ENCODE data around the gene GLMN. TPM values are rescaled to one million over a fixed set of nuclear protein-coding genes. Genes with fewer than 3 reads are reported as not detected.

The GLMN gene
- total RNA-seq = 10 to 100 TPM; 20.1 to 23.9 (median 23.3) TPM

- H3K36me3 Mint-ChIP-seq (ENCODE audit: insufficient read depth) = peaks cover 27% of the 10 kb centered on the region
- no peaks in the 10 kb centered on the region for H3K9me3 Mint-ChIP-seq
- ATAC-seq = peak; percentile 98
- H3K4me3 Mint-ChIP-seq = peak within 1 kb of the TSS; percentile 97
- peak; percentile 63 for DNase-seq
- H3K27me3 Mint-ChIP-seq (ENCODE audit: low read depth) = no peaks in the 10 kb centered on the region
- peaks cover 35% of the 10 kb centered on the region for H3K4me1 Mint-ChIP-seq (ENCODE audit: low read depth)
These were observed at the start of gene GLMN, which contains the start of gene RPAP2 for GRCh38 chr1:92298573-92299476. GLMN (minus strand) TSS chr1:92298987; CDS start chr1:92297999, 988 bp downstream. RPAP2 (plus strand) TSS chr1:92299059; CDS start chr1:92299074, 15 bp downstream.

- ATAC-seq (no peak), DNase-seq (no peak)
- Mint-ChIP-seq H3K9me3 (peaks cover 6% of the 10 kb centered on the region), H3K27me3 (ENCODE audit: low read depth) (no peaks in the 10 kb centered on the region), H3K36me3 (ENCODE audit: insufficient read depth) (peaks cover 35% of the 10 kb centered on the region), H3K4me1 (ENCODE audit: low read depth) (peaks cover 2% of the 10 kb centered on the region), H3K4me3 (no peak overlapping the region)
These were observed 48.3 kb upstream of the GLMN start for GRCh38 chr1:92346866-92347640.

DNA sequence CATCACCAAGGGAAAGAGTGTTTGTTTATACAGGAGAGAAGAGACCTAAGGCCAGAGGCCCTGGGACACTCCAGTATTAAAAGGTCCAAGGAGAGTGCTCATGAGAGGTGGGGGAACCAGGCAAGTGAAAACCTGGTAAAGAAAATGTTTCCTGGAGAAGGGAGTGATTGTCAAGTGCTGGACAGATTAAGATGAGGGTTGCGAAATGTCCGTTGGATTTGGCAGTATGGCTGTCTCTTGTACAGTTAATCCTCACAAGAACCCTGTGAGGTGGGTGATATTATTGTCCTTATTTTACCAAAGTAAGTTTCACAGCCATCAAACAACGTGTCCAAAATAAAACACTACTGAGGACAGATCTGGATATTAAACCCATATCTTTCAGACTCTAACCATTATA, 44.3 kb upstream of the GLMN start:
- Mint-ChIP-seq H3K27me3 (ENCODE audit: low read depth) (no peaks in the 10 kb centered on the region), H3K4me3 (no peak overlapping the region), H3K36me3 (ENCODE audit: insufficient read depth) (peaks cover 32% of the 10 kb centered on the region), H3K9me3 (no peaks in the 10 kb centered on the region), H3K4me1 (ENCODE audit: low read depth) (peaks cover under 1% of the 10 kb centered on the region)
- DNase-seq = no peak
- no peak for ATAC-seq

GRCh38 chr1:92342401-92342800, 43.6 kb upstream of the GLMN start:
- no peak for ATAC-seq
- no peaks in the 10 kb centered on the region for H3K4me1 Mint-ChIP-seq (ENCODE audit: low read depth)
- H3K4me3 Mint-ChIP-seq = no peak overlapping the region

DNA sequence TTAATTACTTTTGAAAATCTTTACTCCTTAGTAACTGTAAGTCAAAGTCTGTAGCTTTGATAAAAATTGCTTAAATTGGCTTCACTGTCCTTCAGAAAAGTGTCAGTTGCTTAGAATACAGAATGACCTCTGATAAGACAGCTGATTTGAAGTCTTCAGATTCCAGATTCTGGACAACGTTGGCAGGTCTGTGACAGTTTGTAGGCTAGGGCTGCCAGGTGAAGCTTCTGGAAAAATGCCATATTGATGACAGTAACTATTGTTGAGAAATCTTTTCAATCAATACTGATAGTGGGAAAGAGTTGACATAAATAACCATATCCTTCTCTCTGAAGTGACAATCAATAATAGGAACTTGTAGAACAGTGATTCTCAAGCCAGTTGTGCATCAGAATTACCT, 41.4 kb upstream of the GLMN start:
- Mint-ChIP-seq H3K4me3 (no peak overlapping the region), H3K36me3 (ENCODE audit: insufficient read depth) (peaks cover 31% of the 10 kb centered on the region), H3K4me1 (ENCODE audit: low read depth) (no peaks in the 10 kb centered on the region), H3K9me3 (no peaks in the 10 kb centered on the region), H3K27me3 (ENCODE audit: low read depth) (no peaks in the 10 kb centered on the region)
- DNase-seq = no peak
- no peak for ATAC-seq

More at GRCh38 chr1:92342401-92342800, 43.6 kb upstream of the GLMN start:
- no peak for DNase-seq
- Mint-ChIP-seq H3K27me3 (ENCODE audit: low read depth) (no peaks in the 10 kb centered on the region), H3K9me3 (no peaks in the 10 kb centered on the region), H3K36me3 (ENCODE audit: insufficient read depth) (peaks cover 32% of the 10 kb centered on the region)

DNA sequence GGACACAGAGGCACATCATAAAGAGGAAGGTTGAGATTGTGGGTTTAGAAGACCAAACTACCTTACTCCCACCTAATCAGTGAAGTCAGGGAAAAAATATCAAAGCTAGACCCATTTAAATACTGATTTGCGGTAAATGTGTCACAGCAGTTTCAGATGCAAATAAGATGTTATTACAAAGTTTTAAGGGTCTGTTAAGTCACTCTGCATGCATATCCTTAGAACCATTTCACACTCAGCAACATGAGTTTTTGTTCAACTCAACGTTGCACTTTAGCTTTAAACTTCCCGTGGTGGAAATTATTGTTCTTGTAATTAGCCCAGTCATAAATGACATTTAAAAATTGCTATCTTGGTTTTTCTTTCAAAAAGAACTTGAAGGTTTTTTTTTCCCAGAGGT, 34.9 kb upstream of the GLMN start:
- no peak for DNase-seq
- peak; percentile 73 to 91 for ATAC-seq
- peaks cover 25% of the 10 kb centered on the region for H3K4me1 Mint-ChIP-seq (ENCODE audit: low read depth)
- peaks cover 36% of the 10 kb centered on the region for H3K36me3 Mint-ChIP-seq (ENCODE audit: insufficient read depth)
- peaks cover 4% of the 10 kb centered on the region for H3K9me3 Mint-ChIP-seq
- H3K27me3 Mint-ChIP-seq (ENCODE audit: low read depth) = no peaks in the 10 kb centered on the region
- H3K4me3 Mint-ChIP-seq = no peak overlapping the region

GRCh38 chr1:92329347-92330129, 30.8 kb upstream of the GLMN start:
- no peak overlapping the region for H3K4me3 Mint-ChIP-seq
- ATAC-seq = no peak
- no peak for DNase-seq
- H3K9me3 Mint-ChIP-seq = peaks cover 19% of the 10 kb centered on the region
- no peaks in the 10 kb centered on the region for H3K27me3 Mint-ChIP-seq (ENCODE audit: low read depth)
- peaks cover 62% of the 10 kb centered on the region for H3K36me3 Mint-ChIP-seq (ENCODE audit: insufficient read depth)
- peaks cover 27% of the 10 kb centered on the region for H3K4me1 Mint-ChIP-seq (ENCODE audit: low read depth)

- H3K27me3 Mint-ChIP-seq (ENCODE audit: low read depth) = no peaks in the 10 kb centered on the region
These were observed 29.0 kb upstream of the GLMN start for GRCh38 chr1:92327794-92328193.

GRCh38 chr1:92326681-92327080, 27.9 kb upstream of the GLMN start:
- H3K9me3 Mint-ChIP-seq = peaks cover 19% of the 10 kb centered on the region
- H3K36me3 Mint-ChIP-seq (ENCODE audit: insufficient read depth) = peaks cover 60% of the 10 kb centered on the region
- H3K4me3 Mint-ChIP-seq = no peak overlapping the region
- ATAC-seq (no peak), DNase-seq (no peak)
- peaks cover 19% of the 10 kb centered on the region for H3K4me1 Mint-ChIP-seq (ENCODE audit: low read depth)
- no peaks in the 10 kb centered on the region for H3K27me3 Mint-ChIP-seq (ENCODE audit: low read depth)

More at GRCh38 chr1:92327794-92328193, 29.0 kb upstream of the GLMN start:
- DNase-seq (no peak), ATAC-seq (no peak)
- Mint-ChIP-seq H3K4me1 (ENCODE audit: low read depth) (peaks cover 23% of the 10 kb centered on the region), H3K4me3 (no peak overlapping the region), H3K36me3 (ENCODE audit: insufficient read depth) (peaks cover 63% of the 10 kb centered on the region), H3K9me3 (peaks cover 19% of the 10 kb centered on the region)

GRCh38 chr1:92324784-92325183, 26.0 kb upstream of the GLMN start:
- Mint-ChIP-seq H3K27me3 (ENCODE audit: low read depth) (no peaks in the 10 kb centered on the region), H3K4me1 (ENCODE audit: low read depth) (peaks cover 13% of the 10 kb centered on the region), H3K4me3 (no peak overlapping the region), H3K9me3 (peaks cover 19% of the 10 kb centered on the region), H3K36me3 (ENCODE audit: insufficient read depth) (peaks cover 54% of the 10 kb centered on the region)
- ATAC-seq = no peak
- no peak for DNase-seq

GRCh38 chr1:92323473-92324453, 25.0 kb upstream of the GLMN start:
- Mint-ChIP-seq H3K4me3 (peak overlapping the region; percentile 29), H3K4me1 (ENCODE audit: low read depth) (peaks cover 19% of the 10 kb centered on the region), H3K36me3 (ENCODE audit: insufficient read depth) (peaks cover 51% of the 10 kb centered on the region), H3K9me3 (peaks cover 16% of the 10 kb centered on the region), H3K27me3 (ENCODE audit: low read depth) (no peaks in the 10 kb centered on the region)
- DNase-seq (no peak), ATAC-seq (peak in 1 of 2 donors; percentile 38)

DNA sequence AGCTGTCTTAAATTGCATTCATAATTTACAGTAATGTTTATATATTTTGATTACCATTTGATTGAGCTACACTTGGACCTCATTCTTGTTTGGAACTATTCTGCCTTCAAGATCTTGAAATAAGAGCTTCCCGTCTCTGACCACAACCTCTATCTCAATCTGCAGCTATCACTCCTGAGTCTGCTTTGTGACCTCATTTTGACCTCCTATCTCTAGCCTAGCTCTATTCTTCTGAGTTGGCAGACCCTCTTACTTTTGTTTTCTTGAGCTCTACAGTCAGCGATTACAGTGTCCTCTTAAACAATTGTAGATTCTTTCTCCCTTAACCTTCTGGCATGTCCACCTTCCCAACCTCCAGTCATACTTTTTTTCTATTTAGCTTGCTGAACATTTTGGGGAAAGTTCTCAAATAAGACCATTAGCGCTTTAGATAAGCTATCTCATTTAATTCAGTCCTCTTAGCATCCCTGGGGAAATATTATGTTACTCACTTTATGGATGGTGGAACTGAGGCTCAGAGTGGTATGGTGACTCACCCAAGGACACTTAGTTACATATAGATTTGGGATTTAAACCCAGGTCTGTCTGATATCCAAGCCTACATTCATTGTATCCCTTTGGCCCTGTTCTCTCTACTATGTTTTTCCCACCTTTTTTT, 19.2 kb upstream of the GLMN start:
- ATAC-seq = peak; percentile 64 to 68
- H3K9me3 Mint-ChIP-seq = no peaks in the 10 kb centered on the region
- no peak for DNase-seq
- H3K27me3 Mint-ChIP-seq (ENCODE audit: low read depth) = no peaks in the 10 kb centered on the region
- H3K4me3 Mint-ChIP-seq = peak overlapping the region; percentile 44
- H3K4me1 Mint-ChIP-seq (ENCODE audit: low read depth) = peaks cover 56% of the 10 kb centered on the region
- peaks cover 11% of the 10 kb centered on the region for H3K36me3 Mint-ChIP-seq (ENCODE audit: insufficient read depth)

Measured in activated T-cell treated with anti-CD3 and anti-CD28 coated beads, Interleukin-2, amount 50 U/mL, for 4 hours (primary cell).